ENCODE measurements around the gene BAZ2B. TPM values are rescaled to one million over a fixed set of nuclear protein-coding genes. Genes with fewer than 3 reads are reported as not detected.

The BAZ2B gene
- total RNA-seq, 4 donors from 2014 or later, result 46.8 to 72.8 (median 53.4) TPM

GRCh38 chr2:159584796-159585195 is 31.6 kb downstream of the BAZ2B start:
- no peak for DNase-seq (ENCODE audit: low spot score in 2 of 2)
- intact Hi-C loops (cut with DNase I; ENCODE audit: low total_unique reads), result no loop called here
- TF ChIP-seq, protein P1, sequence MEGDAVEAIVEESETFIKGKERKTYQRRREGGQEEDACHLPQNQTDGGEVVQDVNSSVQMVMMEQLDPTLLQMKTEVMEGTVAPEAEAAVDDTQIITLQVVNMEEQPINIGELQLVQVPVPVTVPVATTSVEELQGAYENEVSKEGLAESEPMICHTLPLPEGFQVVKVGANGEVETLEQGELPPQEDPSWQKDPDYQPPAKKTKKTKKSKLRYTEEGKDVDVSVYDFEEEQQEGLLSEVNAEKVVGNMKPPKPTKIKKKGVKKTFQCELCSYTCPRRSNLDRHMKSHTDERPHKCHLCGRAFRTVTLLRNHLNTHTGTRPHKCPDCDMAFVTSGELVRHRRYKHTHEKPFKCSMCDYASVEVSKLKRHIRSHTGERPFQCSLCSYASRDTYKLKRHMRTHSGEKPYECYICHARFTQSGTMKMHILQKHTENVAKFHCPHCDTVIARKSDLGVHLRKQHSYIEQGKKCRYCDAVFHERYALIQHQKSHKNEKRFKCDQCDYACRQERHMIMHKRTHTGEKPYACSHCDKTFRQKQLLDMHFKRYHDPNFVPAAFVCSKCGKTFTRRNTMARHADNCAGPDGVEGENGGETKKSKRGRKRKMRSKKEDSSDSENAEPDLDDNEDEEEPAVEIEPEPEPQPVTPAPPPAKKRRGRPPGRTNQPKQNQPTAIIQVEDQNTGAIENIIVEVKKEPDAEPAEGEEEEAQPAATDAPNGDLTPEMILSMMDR (IDR thresholded peaks at IDR 0.05), result no peak
- TF ChIP-seq POLR2A (IDR thresholded peaks at IDR 0.05), result no peak
- WGBS, 2 donors, result 85 to 94% methylated on average over 2 of the region's 2 CpGs
- no peak overlapping the region for H3K4me3 ChIP-seq (ENCODE audit: low read depth, poor library complexity, severe bottlenecking)

DNA sequence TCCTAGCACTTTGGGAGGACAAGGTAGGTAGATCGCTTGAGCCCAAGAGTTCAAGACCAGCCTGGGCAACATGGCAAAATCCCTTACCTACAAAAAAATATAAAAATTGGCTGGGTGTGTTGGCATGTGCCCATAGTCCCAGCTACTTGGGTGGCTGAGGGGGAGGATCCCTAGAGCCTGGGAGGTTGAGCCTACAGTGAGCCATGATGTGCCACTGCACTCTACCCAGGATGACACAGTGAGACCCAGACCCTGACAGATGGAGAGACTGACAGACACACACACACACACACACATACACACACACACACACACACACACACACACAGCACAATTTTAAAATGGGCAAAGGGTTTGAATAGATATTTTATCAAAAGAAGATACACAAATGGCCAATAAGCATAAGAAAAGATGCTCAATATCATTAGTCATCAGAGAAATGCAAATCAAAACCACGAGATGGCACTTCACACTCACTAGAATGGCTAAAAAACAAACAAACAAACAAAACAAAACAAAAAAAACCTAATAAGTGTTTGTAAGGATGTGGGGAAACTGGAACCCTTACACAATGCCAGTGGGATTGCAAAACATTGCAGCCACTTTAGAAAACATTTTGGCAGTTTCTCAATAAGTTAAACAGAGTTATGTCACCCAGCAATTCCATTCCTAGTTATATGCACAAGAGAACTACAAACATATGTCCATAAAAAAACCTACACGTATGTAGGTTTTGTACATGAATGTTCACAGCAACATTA is 42.3 kb downstream of the BAZ2B start:
- intact Hi-C loops (cut with DNase I; ENCODE audit: low total_unique reads), result no loop called here
- no peak for DNase-seq (ENCODE audit: low spot score in 2 of 2)
- WGBS, 2 donors, result 61% methylated on average over 3 of the region's 3 CpGs
- no peak for TF ChIP-seq POLR2A (IDR thresholded peaks at IDR 0.05)
- TF ChIP-seq, protein P1 (IDR thresholded peaks at IDR 0.05), result no peak
- H3K4me3 ChIP-seq (ENCODE audit: low read depth, poor library complexity, severe bottlenecking), result no peak overlapping the region

GRCh38 chr2:159573294-159573693 is 43.1 kb downstream of the BAZ2B start:
- no peak for DNase-seq (ENCODE audit: low spot score in 2 of 2)
- intact Hi-C loops (cut with DNase I; ENCODE audit: low total_unique reads), result no loop called here
- no peak for TF ChIP-seq POLR2A (IDR thresholded peaks at IDR 0.05)
- TF ChIP-seq, protein P1 (IDR thresholded peaks at IDR 0.05), result no peak
- H3K4me3 ChIP-seq (ENCODE audit: low read depth, poor library complexity, severe bottlenecking), result no peak overlapping the region
- 96 to 98% methylated on average over 4 of the region's 4 CpGs for WGBS, 2 donors

GRCh38 chr2:159572459-159572858 is 43.9 kb downstream of the BAZ2B start:
- TF ChIP-seq POLR2A (IDR thresholded peaks at IDR 0.05), result no peak
- TF ChIP-seq, protein P1 (IDR thresholded peaks at IDR 0.05), result no peak
- intact Hi-C loops (cut with DNase I; ENCODE audit: low total_unique reads), result no loop called here
- H3K4me3 ChIP-seq (ENCODE audit: low read depth, poor library complexity, severe bottlenecking), result no peak overlapping the region
- no peak for DNase-seq (ENCODE audit: low spot score in 2 of 2)

DNA sequence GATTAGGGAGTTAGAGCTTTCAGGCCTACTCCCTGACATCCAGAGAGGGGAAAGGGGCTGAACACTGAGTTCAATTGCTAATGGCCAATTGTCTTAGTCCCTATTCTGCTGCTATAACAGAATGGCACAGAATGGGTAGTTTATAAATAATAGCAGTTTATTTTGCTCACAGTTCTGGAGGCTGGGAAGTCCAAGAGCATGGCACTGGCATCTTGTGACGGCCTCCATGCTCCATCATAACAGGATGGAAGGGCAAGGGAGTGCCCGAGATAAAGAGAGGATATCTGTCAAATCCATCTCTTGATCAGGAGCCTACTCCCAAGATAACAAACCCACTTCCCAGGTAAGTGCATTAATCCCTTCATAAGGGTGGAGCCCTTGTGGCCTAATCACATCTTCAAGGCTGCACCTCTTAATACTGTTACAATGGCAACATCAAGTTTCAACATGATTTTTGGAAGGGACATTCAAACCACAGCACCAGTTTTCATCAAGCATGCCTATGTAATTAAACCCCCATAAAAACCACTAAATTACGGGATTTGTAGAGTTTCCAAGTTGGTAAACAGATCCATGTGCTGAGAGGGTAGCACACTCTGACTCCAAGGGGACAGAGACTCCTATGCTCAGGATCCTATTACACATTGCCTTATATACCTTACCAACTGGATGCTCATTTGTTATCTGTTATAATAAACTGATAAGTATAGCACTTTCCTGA is 44.6 kb downstream of the BAZ2B start:
- no peak overlapping the region for H3K4me3 ChIP-seq (ENCODE audit: low read depth, poor library complexity, severe bottlenecking)
- intact Hi-C loops (cut with DNase I; ENCODE audit: low total_unique reads), result no loop called here
- no peak for DNase-seq (ENCODE audit: low spot score in 2 of 2)
- no peak for TF ChIP-seq POLR2A (IDR thresholded peaks at IDR 0.05)
- TF ChIP-seq, protein P1 (IDR thresholded peaks at IDR 0.05), result no peak
- 62 to 79% methylated on average over 3 of the region's 3 CpGs for WGBS, 2 donors

Data from lower leg skin (tissue), 4 donors.